Muscle of leg (tissue), 11 donors: ENCODE data around the gene CARMIL1. TPM values are rescaled to one million over a fixed set of nuclear protein-coding genes. Genes with fewer than 3 reads are reported as not detected.

Experiments used
- DNase-seq: peaks from one replicate; pipeline ENCODE4 v3.0.0; 2013
- H3K27ac ChIP-seq: one replicate; pipeline ENCODE4 v1.5.1; 2013; ENCODE audit warnings: mild to moderate bottlenecking, low read length, control low read depth
- H3K27me3 ChIP-seq: one replicate; pipeline ENCODE4 v1.6.1; 2013; ENCODE audit warnings: low read length; ENCODE audit not compliant: control insufficient read depth, insufficient read depth
- H3K36me3 ChIP-seq: one replicate; pipeline ENCODE4 v1.6.1; 2013; ENCODE audit warnings: low read length; ENCODE audit not compliant: control insufficient read depth, insufficient read depth
- H3K4me1 ChIP-seq: one replicate; pipeline ENCODE4 v1.6.1; 2013; ENCODE audit warnings: low read length; ENCODE audit not compliant: control insufficient read depth, insufficient read depth
- H3K4me3 ChIP-seq: one replicate; pipeline ENCODE4 v1.5.1; 2013; ENCODE audit warnings: low read length, control low read depth
- H3K9me3 ChIP-seq: replicated peaks from 2 replicates; pipeline ENCODE4 v1.6.1; 2013; ENCODE audit warnings: low read depth, low read length; ENCODE audit not compliant: control insufficient read depth
- WGBS: methylation state at CpG from one replicate; pipeline ENCODE4 v1.1.5; 2013; ENCODE audit warnings: missing lambda C conversion rate; ENCODE audit not compliant: insufficient coverage; 5-methylcytosine and 5-hydroxymethylcytosine counted together
- polyA plus RNA-seq, 8 donors: library from polyadenylated mRNA; unstranded; fragments of 120-200 nt; gene quantifications; one replicate each; pipeline versions ENCODE4 v1.2.1 to v1.2.3, GENCODE V29; 2013; ENCODE audit warnings: inconsistent platforms in 1 of 8, low replicate concordance in 1 of 8; ENCODE audit not compliant: insufficient read length in 8 of 8, insufficient read depth in 1 of 8
- total RNA-seq: library from RNA; stranded (reverse); fragments of 120-200 nt; gene quantifications from one replicate; pipeline ENCODE4 v1.2.4, GENCODE V29; 2013

CARMIL1 gene
- total and polyA plus RNA-seq, 9 donors, result 3.1 to 6.4 (median 3.6) TPM

DNA sequence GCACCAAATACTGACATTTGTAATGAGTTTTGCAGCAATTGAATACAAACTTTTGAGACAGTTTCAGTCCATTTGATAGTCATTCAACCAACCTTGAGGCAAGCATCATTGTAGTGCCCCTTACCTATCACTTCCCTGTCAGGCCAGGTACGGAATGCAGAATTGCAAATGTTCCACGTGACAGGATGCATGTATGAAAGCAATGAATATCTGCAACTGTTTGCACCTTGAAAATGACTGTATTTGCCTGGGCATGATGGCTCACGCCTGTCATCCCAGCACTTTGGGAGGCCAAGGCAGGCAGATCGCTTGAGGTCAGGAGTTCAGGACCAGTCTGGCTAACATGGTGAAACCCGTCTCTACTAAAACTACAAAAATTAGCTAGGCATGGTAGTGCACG lies 226.8 kb downstream of the CARMIL1 start:
- Histone ChIP-seq H3K27ac (no peak overlapping the region), H3K27me3 (no peaks in the 10 kb centered on the region), H3K9me3 (no peaks in the 10 kb centered on the region), H3K4me3 (no peak overlapping the region), H3K36me3 (no peaks in the 10 kb centered on the region), H3K4me1 (no peaks in the 10 kb centered on the region)
- no peak for DNase-seq
- WGBS, result 67% methylated on average over 3 of the region's 6 CpGs

DNA sequence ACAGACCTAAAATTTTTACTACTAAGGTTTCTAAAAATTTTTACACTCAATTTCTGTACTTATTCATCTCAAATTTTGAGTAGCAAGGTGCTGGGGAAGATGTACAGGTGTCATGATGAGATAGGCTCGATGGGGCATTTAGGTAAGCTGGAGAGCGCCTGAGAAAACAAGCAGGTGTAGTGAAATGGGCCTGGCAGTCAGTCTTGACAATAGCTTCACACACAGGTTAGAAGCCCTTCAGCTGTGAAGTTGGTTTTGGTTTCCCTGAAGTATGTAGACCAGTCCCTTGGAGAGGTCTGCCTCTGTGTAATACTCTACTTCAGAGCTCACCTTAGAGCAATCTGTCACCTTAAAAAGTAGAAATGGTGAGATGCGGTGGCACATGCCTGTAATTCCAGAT lies 228.9 kb downstream of the CARMIL1 start:
- WGBS, result 50% methylated on average over 2 of the region's 3 CpGs
- H3K4me1 ChIP-seq, result no peaks in the 10 kb centered on the region

DNA sequence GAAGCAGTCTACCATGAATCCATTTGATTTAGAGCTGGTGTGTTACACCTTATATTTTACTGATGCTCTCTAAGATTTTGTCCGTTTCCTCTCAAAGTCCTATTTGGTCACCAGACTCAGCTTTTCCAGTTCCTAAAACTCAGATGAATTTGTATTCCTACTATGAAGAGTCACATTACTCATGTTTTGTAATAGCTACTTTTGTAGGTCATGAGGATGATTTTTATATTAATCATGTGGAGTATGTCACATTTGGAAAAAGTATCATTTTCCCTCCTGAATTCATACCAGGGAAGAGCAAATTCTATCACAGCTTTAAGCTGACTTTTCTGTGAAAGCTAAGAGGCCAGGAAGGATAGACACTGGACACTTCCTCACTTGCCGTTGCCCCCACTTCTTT lies 232.2 kb downstream of the CARMIL1 start:
- Histone ChIP-seq H3K4me1 (no peaks in the 10 kb centered on the region), H3K27ac (no peak overlapping the region), H3K4me3 (no peak overlapping the region), H3K9me3 (no peaks in the 10 kb centered on the region), H3K36me3 (no peaks in the 10 kb centered on the region), H3K27me3 (no peaks in the 10 kb centered on the region)
- peak; percentile 59 for DNase-seq
- no CpG with 5 or more reads among the region's 2 CpGs for WGBS

More for the DNA sequence above, 228.9 kb downstream of the CARMIL1 start:
- H3K36me3 ChIP-seq, result no peaks in the 10 kb centered on the region
- H3K9me3 ChIP-seq, result no peaks in the 10 kb centered on the region
- no peak overlapping the region for H3K4me3 ChIP-seq
- no peak for DNase-seq
- H3K27me3 ChIP-seq, result no peaks in the 10 kb centered on the region
- H3K27ac ChIP-seq, result no peak overlapping the region

DNA sequence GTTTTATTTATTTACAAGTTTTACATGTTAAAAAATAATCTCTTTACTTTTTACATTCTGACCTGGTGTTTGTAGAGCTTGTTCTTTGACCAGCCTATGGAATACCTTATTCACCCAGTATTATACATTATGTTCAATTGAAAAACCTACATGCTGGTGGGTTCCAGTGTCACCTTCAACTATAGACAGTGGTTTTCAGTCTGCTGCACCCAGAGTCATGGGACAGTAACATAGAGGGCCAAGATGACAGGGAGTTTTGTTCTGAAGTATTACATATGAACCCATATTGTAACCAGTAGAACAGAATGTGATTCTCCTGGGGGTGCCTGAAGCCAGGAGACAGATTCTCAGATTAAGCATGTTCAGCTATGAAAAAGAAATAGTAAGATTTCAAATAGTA lies 233.4 kb downstream of the CARMIL1 start:
- H3K4me3 ChIP-seq, result no peak overlapping the region
- H3K4me1 ChIP-seq, result no peaks in the 10 kb centered on the region
- no peaks in the 10 kb centered on the region for H3K9me3 ChIP-seq
- no peak for DNase-seq
- no peaks in the 10 kb centered on the region for H3K36me3 ChIP-seq
- H3K27ac ChIP-seq, result no peak overlapping the region
- no peaks in the 10 kb centered on the region for H3K27me3 ChIP-seq

- Histone ChIP-seq H3K9me3 (no peaks in the 10 kb centered on the region), H3K27ac (no peak overlapping the region), H3K4me1 (no peaks in the 10 kb centered on the region), H3K27me3 (no peaks in the 10 kb centered on the region), H3K36me3 (no peaks in the 10 kb centered on the region), H3K4me3 (no peak overlapping the region)
- no peak for DNase-seq
These were observed 240.7 kb downstream of the CARMIL1 start for GRCh38 chr6:25519856-25520255.

GRCh38 chr6:25524542-25524941 lies 245.4 kb downstream of the CARMIL1 start:
- WGBS, result no CpG with 5 or more reads among the region's 1 CpG
- no peak for DNase-seq
- H3K9me3 ChIP-seq, result no peaks in the 10 kb centered on the region
- no peaks in the 10 kb centered on the region for H3K27me3 ChIP-seq
- H3K4me3 ChIP-seq, result no peak overlapping the region
- H3K4me1 ChIP-seq, result no peaks in the 10 kb centered on the region
- no peak overlapping the region for H3K27ac ChIP-seq
- H3K36me3 ChIP-seq, result no peaks in the 10 kb centered on the region

DNA sequence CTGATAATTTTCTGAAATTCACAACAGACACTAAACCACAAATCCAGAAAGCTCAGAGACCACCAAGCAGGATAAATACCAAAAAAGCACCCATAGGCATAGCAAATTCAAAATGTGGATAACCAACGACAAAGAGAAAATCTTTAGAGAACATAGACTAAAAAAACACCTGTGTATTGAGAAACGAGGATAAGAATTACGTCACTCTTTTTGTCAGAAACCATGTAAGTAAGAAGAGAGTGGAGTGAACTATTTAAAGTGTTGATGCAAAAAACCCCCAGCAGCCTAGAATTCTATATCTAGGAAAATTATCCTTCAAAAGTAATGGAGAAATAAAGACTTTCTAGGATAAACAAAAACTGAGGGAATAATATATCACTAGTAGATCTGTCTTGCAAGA lies 245.9 kb downstream of the CARMIL1 start:
- no peak for DNase-seq
- Histone ChIP-seq H3K4me3 (no peak overlapping the region), H3K27me3 (no peaks in the 10 kb centered on the region), H3K4me1 (no peaks in the 10 kb centered on the region), H3K27ac (no peak overlapping the region), H3K9me3 (no peaks in the 10 kb centered on the region), H3K36me3 (no peaks in the 10 kb centered on the region)
- no CpG with 5 or more reads among the region's 3 CpGs for WGBS

DNA sequence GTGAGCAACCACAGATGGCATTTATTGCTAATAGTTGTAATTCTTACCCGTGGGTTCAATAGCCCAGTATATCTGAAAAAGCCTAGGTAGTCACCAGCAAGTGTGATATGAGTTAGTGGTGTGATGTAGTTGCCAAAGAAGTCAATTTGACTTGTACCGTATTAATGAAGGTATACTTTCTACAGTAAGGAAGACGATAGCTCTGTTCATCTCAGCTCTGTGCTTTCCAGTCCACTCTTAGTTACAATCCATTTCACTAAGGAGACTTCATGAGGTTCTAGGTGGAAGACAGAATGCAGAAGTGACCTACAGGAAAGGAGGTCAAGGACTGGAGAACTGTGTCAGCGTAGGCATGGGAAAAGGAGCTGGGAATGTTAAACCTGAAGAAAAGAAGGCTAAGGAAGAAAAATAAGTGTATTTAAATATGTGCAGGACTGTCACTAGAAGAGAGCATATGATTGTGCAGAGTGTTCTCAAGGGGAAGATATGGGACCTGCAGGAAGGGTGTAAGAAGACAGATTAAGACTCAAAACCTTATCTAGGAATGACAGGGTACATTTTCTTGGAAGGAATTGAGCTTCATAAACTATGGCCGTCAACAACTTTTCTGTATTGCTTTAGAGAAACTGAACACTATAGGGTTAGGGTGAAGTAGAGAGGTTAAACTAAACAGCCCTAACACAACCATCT lies 255.9 kb downstream of the CARMIL1 start:
- DNase-seq, result no peak
- no peaks in the 10 kb centered on the region for H3K9me3 ChIP-seq
- no peak overlapping the region for H3K4me3 ChIP-seq
- no peaks in the 10 kb centered on the region for H3K36me3 ChIP-seq
- no peaks in the 10 kb centered on the region for H3K27me3 ChIP-seq
- H3K4me1 ChIP-seq, result no peaks in the 10 kb centered on the region
- WGBS, result 92% methylated on average over 2 of the region's 5 CpGs
- H3K27ac ChIP-seq, result no peak overlapping the region

- Histone ChIP-seq H3K27me3 (no peaks in the 10 kb centered on the region), H3K4me3 (no peak overlapping the region), H3K4me1 (no peaks in the 10 kb centered on the region), H3K36me3 (no peaks in the 10 kb centered on the region), H3K9me3 (no peaks in the 10 kb centered on the region), H3K27ac (no peak overlapping the region)
- DNase-seq, result no peak
- WGBS, result no CpG with 5 or more reads among the region's 4 CpGs
These were observed 256.6 kb downstream of the CARMIL1 start for GRCh38 chr6:25535632-25536225.

DNA sequence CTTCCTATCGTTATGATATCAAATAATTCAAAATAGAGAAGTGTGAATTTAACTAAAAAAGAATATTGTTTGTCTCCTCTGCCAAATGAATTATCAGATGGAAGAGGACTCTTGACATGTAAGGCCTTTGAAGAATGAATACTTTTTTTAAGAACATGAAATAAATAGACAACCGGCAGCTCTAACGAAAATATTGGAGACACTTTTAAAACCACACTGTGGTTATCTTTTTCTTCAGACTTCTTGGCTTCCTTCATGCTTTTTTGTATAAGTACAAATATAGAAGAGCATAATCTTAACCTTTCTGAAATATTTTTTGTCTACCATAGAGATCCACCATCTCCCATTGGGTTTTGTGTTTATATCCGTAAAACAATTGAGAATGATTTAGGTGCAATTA lies 257.6 kb downstream of the CARMIL1 start:
- DNase-seq, result no peak
- no peaks in the 10 kb centered on the region for H3K9me3 ChIP-seq
- H3K27ac ChIP-seq, result no peak overlapping the region
- H3K4me3 ChIP-seq, result no peak overlapping the region
- no CpG with 5 or more reads among the region's 4 CpGs for WGBS
- no peaks in the 10 kb centered on the region for H3K4me1 ChIP-seq
- H3K27me3 ChIP-seq, result no peaks in the 10 kb centered on the region
- no peaks in the 10 kb centered on the region for H3K36me3 ChIP-seq
